ENCODE results near the gene IRX2.

The IRX2 gene

DNA sequence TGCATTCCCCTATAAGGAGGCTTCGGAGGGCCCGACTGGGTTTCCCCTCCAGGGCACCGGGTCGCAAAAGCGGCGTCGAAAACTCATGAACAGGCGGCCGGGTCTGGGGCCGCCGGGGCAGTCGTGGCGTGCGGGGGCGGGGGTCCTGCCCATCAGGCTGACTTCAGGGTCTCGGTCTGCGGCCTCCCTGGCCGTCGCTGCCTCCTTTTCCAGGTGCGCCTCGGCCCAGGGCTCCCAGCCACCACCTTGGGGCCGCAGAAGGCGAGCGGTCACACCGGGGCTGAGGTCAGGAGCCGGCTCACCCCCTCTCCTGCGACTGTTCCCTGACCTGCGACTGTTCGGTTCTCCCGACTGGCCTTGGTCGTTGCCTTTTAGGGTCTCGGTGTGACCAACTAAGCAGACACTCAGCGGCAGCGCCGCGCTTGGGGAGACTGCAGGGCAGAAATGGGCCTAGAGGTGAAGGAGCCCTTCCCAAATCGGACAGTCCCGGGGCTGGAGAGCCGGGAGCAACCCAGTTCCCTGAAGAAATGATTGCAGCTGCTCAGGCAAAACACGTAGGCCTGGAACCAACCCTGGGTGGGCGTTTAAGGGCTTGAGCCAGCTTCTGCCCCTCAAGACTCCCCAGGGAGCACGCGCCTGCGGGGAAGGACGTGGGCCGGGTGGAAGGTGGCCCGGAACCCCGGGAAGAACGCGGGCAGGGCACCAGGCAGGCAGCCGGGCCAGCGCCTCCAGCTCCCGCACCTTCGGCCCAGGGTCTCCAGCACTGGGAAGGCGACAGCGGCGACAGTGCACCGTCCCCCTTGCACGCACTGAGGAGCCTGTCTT, 11.2 kb downstream of the IRX2 start:
- DNase-seq = no peak

DNA sequence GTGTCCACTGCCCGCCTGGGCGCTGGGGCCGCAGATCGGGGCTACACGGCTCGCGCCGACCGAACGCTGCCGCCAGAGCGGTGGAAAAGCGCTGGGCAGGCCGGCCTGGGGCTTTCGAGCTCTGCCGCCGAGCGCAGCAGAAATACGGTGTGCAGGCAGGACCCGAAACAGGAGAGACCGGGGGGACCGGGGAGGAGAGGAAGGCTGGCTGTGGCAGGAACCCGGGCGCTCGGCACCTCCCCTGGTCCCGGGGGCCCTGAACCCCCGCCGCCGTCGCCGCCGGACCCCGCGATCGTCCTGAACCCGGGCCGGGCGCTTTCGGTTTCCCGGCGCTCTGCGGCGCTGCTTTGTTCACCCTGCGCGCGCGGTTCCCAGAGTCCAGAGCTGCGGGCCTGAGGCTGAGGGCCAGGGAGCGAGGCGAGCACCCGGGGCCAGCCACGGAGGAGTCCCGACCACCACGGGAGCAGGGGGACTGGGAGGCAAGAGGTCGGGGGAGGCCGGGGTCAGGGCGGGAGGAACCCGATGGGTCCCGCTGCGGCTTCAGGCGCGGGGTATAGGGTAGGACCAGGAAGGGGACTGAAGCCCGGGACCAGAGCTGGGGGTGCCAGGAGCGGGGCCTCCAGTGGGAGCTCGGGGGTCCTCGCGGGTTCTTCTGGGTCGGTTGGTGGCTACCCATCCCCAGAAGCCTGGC, 12.0 kb downstream of the IRX2 start:
- DNase-seq = no peak

DNA sequence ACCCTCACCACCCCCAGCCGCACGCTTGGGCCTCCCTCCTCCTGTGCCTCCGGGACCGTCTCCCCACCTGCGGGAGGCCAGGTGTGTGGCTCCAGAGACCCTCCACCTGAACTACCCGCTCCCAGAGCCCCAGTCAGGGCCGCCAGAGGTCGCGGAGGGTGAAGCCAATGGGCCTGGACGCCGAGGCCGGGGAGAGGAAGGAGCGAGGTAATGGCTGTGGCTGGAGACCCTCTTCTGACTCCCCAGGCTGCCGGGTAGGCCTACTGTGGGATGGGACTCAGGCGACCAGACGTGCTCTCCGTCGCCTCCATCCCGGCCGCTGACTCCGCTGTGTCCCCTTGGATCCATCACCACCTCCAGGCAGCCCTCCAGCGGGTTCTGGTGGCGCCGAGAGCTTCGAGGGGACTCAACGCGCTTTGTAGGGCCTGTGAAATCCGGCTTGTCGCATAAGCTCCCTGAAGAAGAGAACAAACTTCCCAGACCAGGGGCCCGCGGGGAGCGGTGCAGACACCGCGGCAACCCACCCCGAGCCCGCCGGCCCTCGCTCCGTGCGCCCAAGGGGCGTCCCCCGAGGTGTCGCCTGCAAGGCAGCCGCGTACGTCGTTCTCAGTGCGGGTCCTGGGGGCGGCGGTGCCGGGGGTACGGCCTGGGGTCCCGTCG, 12.6 kb downstream of the IRX2 start:
- no peak for DNase-seq

DNA sequence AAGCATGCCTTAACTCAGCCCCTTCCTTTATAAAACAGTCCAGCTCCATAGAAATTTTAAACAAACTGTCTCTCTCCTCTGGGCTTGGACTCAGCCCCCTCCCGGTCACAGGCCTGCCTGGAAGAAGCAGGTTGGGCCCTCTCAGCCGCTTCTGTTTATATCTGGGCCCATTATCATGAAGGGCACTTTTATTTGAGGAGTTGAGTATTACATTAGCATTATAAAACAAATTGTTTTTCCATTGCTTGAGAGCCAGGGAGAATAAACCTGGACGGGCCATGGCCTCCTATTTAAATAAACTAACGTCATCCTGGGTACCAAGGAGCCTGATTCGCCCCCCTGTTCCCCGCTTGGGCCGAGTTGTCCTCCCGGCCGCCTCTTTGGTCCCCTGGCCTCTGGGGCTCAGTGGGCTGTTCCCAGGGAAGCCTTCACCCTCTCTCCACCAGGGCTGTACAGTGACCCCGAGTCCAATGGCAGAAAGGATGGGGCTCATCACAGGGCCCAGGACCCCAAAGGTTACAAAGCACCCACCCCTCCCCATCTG, 13.2 kb downstream of the IRX2 start:
- no peak for DNase-seq

DNA sequence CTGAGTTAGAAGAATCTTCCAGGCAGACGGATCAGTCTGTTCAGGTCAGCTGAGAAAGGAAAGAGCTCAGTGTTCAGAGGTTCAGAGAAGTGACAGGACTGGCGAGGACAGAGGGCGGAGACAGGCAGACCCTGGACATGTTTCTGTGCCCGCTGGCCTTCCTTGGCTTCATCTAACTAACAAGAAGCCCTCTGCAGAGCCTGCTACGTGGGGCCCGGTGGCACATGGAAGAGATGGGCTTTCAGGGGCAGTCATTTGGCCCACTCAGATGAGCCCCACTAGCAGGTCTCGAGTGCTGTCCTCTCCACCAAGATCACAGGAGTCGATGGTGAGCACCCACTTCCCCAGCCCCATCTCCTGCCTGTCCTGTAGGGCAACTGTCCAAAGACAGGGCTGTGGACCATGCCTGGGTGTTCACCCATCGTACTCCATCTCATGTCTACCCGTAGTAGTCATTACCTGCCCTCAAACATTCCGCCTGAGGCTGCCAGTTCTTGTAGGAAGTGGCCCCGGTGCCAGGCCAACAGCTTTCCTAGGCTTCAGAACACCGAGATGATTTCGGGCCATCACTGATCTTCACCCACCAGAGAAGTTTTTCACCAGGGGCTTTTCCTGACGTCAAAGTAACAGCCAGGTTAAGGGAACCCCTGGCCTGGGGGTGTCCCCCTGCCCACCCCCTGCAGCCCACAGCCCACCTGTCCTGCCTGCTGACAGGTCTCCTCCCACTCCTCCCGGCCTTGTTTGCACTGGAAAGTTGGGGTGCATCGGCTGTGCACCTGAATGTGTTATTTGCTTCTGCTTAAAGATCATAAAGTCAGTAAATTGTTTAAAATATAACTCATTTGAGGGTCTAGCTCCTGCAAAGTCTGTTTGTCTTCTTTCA, 14.0 kb downstream of the IRX2 start:
- no peak for DNase-seq

- DNase-seq = no peak
Measured at GRCh38 chr5:2736872-2737271, 14.6 kb downstream of the IRX2 start.

- DNase-seq = no peak
Measured at GRCh38 chr5:2735996-2736395, 15.5 kb downstream of the IRX2 start.

DNA sequence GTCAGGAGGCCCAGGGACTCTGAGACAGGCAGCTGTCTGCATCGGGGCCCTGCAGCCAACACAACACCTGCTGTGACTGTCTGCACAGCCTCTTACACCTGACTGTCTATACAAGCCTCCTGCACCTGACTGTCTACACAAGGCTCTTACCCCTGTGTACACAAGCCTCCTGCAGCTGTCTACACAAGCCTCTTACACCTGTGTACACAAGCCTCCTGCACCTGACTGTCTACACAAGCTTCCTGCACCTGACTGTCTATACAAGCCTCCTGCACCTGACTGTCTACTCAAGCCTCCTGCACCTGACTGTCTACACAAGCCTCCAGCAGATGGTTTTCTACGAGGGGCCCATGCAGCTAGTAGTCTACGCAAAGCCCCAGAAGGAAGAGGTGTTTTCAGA, 18.6 kb downstream of the IRX2 start:
- no peak for DNase-seq

GRCh38 chr5:2732004-2732403, 19.5 kb downstream of the IRX2 start:
- no peak for DNase-seq

DNA sequence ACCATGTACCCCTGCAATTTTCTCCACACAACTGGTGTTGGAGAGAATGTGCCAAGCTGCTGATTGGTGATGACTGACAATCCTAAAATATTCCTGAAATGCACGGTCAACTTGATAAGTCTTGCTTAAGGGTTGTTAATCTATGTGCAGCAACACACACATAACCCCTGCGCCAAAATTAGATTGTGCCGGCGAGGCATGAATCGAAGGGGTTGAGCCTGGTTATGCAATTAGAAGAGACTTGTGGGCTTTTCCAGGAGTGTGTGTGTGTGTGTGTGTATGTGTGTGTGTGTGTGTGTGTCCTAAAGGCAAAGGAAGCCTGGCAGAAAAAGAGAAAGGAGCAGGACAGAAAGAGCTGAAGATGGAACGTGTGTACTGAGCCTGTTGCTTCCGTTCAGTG, 22.3 kb downstream of the IRX2 start:
- DNase-seq = no peak

DNA sequence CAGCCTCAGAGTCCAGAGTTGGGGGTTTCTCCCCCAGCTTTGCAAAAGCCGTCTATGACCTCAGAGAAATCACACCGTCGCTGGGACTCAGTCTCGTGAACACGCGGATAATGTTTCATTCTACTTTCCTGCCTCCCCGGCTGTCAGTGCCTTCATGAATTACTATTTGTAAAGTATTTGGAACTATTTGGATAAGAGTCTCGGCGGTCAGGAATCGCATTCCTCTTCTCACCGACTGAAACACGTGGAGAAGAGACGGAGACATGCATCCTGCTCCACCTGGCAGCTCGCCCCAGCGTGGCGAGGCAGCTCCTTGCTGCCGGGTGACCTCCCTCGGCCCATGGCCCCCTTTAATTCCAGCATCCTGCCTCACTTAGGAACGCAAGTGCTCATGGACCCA, 23.9 kb downstream of the IRX2 start:
- no peak for DNase-seq

DNA sequence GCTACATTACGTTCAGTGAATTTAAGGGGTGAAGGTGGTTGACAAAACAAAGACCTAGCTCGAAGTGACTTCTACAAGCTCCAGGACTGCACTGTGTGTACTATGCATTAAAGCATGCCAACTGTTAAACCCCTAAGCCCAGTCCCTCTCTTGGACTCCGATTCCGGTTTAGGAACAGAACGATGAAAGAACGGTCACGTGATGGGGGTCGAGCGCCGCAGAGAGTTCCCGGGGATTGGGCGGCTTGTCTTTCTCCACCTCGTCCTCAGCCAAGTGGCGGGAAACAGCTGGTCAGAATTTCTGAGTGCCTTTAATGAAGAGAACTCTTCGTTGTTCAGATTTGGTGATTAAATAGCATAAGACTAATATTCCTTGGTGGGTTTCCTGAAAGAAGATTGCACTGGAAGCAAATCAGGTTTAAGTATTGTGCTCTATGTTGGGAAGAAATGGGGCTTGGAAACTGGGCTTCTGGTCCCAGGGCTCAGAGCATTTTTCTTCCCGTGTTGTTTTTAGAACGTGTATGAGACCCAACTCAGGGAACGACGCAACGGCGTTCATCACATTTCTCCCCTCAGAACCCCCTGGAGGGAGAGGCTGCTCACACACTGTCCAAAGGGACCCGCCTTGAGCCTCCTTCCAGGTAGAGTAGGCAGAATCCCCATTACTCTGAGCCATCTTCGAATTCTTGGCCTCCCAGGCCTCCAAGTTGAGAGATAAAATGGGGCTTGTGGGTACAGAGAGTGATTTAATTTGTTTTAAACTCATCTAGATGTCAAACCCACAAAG, 25.3 kb downstream of the IRX2 start:
- no peak for DNase-seq

DNA sequence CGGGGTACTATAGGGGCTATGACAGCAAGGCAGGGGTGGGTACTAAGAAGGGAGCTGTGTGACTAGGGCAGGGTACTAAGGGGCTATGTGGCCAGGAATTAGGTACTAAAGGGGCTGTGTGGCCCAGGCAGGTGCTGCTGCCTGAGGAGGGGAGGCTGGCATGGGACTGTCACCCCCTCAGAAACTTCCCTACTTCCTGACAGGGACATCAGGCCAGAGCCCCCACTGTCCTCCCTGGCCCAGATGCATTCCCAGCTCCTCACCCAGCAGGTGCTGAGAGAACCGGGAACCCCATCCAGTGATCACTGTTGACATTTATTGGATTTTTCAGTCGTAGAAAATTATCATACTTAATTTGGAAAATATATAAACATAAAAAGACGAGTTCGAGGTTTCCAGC, 26.6 kb downstream of the IRX2 start:
- DNase-seq = no peak

DNA sequence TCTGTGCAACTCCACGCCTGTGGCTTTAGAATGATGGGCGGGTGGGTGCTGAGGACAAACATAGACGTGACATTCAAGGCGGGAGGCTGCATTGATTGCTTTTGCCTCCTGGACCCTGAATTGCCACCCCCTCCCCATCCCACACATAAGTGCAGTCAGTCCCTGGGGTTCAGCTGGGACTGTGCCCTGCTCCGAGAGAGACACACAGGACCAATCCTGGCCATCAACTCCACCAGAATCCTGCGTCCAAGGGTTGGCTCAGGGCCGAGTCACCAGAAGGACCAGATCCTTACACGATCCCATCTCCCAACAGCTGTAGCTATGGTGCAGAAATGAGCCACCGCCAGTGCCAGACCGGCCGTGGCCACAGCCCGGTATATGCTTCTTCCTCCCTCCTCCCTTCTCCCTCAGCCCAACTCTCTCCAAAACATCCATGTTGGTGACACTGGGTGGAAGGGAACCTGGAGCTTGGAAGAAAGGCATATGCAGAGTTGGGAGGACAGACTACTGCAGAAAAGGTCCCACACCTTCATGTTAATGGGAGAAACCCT, 27.4 kb downstream of the IRX2 start:
- DNase-seq = no peak

DNA sequence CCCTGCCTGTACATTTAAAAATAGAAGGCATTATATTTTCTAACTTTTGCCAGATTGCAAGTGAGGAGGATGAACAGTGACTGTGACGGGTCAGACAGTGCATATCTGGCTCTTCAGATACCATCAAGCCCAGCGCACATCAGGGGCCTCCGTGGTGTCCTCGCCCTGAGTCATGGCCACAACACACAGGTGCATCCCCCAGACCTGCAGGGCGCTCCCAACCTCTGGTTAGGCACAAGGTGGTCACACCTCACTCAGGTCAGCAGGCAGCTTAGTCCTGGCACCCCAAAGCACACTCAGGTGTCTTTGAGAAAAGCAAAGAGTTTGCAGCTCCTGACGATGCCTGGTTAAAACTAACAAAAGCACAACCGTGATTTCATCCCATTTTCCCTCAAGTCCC, 28.6 kb downstream of the IRX2 start:
- DNase-seq = no peak

- no peak for DNase-seq
Measured at GRCh38 chr5:2721385-2722138, 29.9 kb downstream of the IRX2 start.

DNA sequence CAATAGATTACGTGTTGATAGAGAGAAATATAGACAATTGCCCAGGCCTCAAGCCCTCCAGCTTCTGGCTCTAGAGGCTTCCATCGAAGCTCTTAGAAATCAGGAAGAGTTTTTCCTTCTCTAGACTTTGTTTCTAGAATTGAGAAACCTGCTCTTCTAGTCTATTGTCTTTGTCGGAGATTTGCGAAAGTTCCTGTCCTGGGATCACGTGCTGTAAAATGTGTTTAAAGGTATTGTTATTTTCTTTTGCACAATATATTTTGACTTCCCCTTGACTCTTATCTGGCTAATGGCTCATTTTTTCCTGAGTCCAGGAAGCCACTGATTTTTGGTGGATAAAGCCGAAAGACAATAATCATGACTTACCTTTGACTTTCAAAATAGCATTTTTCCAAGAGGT, 32.1 kb downstream of the IRX2 start:
- DNase-seq = no peak

DNA sequence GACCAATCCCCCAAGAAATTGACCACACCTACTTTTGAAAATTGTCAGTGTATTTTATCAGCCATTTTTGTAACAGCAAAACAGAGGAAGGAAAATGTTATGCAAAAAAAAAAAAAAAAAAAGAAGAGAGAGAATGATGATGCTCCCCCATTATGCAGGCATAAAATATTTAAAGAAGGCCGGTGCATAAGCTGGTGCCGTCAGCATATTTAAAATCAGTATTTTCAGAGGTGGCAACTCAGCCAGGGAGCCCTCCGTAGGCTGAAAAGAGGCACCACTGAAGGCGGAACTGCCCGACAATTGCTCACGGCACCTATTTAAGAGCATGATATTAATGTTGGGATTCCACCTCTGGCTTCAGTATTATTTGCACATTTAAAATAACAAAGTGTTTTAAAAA, 33.4 kb downstream of the IRX2 start:
- no peak for DNase-seq

DNA sequence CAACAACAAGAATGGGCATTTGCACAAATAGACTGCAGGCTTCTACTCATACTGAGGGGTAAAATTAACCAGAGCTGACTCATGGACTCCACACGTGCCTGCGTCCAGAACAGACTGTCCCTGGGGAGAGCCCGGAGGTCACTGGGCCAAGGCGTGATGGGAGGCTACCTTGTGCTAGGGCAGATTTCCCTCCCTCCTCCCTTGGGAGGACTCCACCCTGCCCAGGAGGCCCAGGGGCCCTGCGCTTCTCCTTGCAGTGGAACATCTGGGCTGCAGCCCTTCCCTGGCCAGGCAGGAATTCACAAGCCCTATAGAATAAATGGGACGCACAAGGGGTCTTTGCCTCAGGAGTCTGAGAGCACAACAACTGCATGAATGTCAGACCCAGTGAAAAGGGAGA, 35.6 kb downstream of the IRX2 start:
- no peak for DNase-seq

DNA sequence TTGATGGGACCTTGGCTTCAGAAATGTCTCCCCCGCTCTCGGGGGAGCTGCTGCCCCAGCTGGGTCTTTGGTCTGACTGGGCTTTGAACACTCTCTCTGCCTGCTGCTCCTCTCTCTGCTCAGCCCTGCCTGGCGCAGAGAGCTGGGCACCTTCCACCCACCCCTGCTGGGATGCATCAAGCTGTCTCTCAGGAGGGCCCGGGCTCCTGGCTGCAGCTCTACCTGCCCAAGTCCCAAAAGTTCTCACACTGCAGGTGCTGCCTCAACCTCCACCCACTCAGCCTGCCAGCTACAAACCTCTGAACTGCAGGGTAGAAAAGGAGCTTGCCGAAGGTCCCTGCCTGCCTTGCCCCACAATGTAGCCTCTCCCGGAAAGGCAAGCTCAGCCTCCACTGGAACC, 36.7 kb downstream of the IRX2 start:
- DNase-seq = no peak

DNA sequence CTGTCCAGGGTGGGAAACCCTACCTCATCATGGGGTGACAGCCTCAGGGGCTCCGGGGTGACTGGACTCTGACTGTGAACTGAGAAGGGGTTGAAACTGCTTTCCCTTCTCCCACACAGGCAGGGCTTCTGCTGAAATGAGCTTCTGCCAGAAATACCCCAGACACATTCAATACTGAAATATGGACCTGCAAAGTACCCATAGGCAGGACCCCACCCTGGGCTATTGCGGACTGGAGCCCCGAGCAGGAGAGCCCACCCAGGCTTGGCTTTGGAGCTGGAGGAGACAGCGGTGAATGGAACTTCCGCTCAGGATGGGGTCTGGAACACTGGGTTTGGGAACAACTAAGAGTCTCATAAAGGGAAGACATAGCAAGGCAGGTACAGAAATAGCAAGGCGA, 37.5 kb downstream of the IRX2 start:
- no peak for DNase-seq
